BE2C (cell line): ENCODE data around the gene GTF3C4.
A peak's percentile ranks its signal among the peaks of the same experiment; 100 is the strongest.

Experiments used
- DNase-seq: peaks from one replicate; pipeline ENCODE4 v3.0.0-alpha.2; 2020
- H3K27me3 ChIP-seq: fragments of 250-450 bp; sonication (Bioruptor Pico); 2 replicates; pipeline ENCODE4 v1.5.1; 2020; ENCODE audit warnings: mild to moderate bottlenecking
- H3K36me3 ChIP-seq: fragments of 250-450 bp; sonication (Bioruptor Pico); 2 replicates; pipeline ENCODE4 v1.5.1; 2020; ENCODE audit warnings: mild to moderate bottlenecking
- H3K4me1 ChIP-seq: fragments of 250-450 bp; sonication (Bioruptor Pico); 2 replicates; pipeline ENCODE4 v1.5.1; 2020
- H3K4me3 ChIP-seq: 2 replicates; pipeline ENCODE4 v1.5.1; 2011; ENCODE audit warnings: low read depth, low read length
- H3K9me3 ChIP-seq: fragments of 250-450 bp; sonication (Bioruptor Pico); 2 replicates; pipeline ENCODE4 v1.5.1; 2020
- CTCF ChIP-seq: IDR thresholded peaks from 2 replicates; pipeline ENCODE4 v1.5.1; 2012; ENCODE audit warnings: mild to moderate bottlenecking, low read depth, low read length

The GTF3C4 gene

GRCh38 chr9:132663851-132664250 is 6.4 kb upstream of the GTF3C4 start:
- no peak for TF ChIP-seq CTCF
- Histone ChIP-seq H3K27me3 (no peaks in the 10 kb centered on the region), H3K36me3 (peaks cover 48% of the 10 kb centered on the region), H3K4me1 (no peaks in the 10 kb centered on the region), H3K9me3 (no peaks in the 10 kb centered on the region), H3K4me3 (no peak overlapping the region)
- DNase-seq, result no peak

- peaks cover 4% of the 10 kb centered on the region; the same call in 1 of the 2 replicates for H3K9me3 ChIP-seq
- no peaks in the 10 kb centered on the region for H3K27me3 ChIP-seq
- peaks cover 36% of the 10 kb centered on the region for H3K36me3 ChIP-seq
- peak; percentile 75 for DNase-seq
- H3K4me1 ChIP-seq, result no peaks in the 10 kb centered on the region
- H3K4me3 ChIP-seq, result peak overlapping the region; percentile 97
- no peak for TF ChIP-seq CTCF
Observed at GRCh38 chr9:132669319-132669697, 956 bp upstream of the GTF3C4 start.

- DNase-seq, result peak; percentile 90
- no peak for TF ChIP-seq CTCF
- H3K4me1 ChIP-seq, result no peaks in the 10 kb centered on the region
Observed at GRCh38 chr9:132669698-132670456, 387 bp upstream of the GTF3C4 start, which contains the start of gene DDX31. DDX31 (minus strand) TSS chr9:132669983; CDS start chr9:132669934, 49 bp downstream.

GRCh38 chr9:132671620-132672412 is 1.6 kb downstream of the GTF3C4 start:
- Histone ChIP-seq H3K4me1 (no peaks in the 10 kb centered on the region), H3K36me3 (peaks cover 33% of the 10 kb centered on the region), H3K27me3 (no peaks in the 10 kb centered on the region), H3K4me3 (peak overlapping the region; percentile 97), H3K9me3 (peaks cover 4% of the 10 kb centered on the region; the same call in 1 of the 2 replicates)
- no peak for TF ChIP-seq CTCF
- no peak for DNase-seq

More at GRCh38 chr9:132669698-132670456, 387 bp upstream of the GTF3C4 start, which contains the start of gene DDX31:
- Histone ChIP-seq H3K9me3 (peaks cover 4% of the 10 kb centered on the region; the same call in 1 of the 2 replicates), H3K27me3 (no peaks in the 10 kb centered on the region), H3K36me3 (peaks cover 36% of the 10 kb centered on the region), H3K4me3 (peak within 1 kb of the TSS; percentile 97)

- DNase-seq, result no peak
- 0 out of 2 replicates have a peak overlapping the region, but pooled peaks have one; percentile 2 for H3K4me3 ChIP-seq
Observed at GRCh38 chr9:132672413-132672690, 2.1 kb downstream of the GTF3C4 start.

More at GRCh38 chr9:132672413-132672690, 2.1 kb downstream of the GTF3C4 start:
- Histone ChIP-seq H3K36me3 (peaks cover 31% of the 10 kb centered on the region), H3K27me3 (no peaks in the 10 kb centered on the region), H3K4me1 (no peaks in the 10 kb centered on the region), H3K9me3 (peaks cover 4% of the 10 kb centered on the region; the same call in 1 of the 2 replicates)
- TF ChIP-seq CTCF, result no peak
